Measurements from ENCODE around the gene OSER1.

The OSER1 gene

GRCh38 chr20:44223721-44224120 lies 13.2 kb upstream of the OSER1 start:
- no peak for DNase-seq

GRCh38 chr20:44222633-44223368 lies 12.2 kb upstream of the OSER1 start:
- no peak for DNase-seq

- DNase-seq = no peak
Measured at GRCh38 chr20:44222027-44222426, 11.5 kb upstream of the OSER1 start.

- no peak for DNase-seq
Measured at GRCh38 chr20:44221368-44221954, 10.9 kb upstream of the OSER1 start.

- DNase-seq = no peak
Measured at GRCh38 chr20:44219791-44220190, 9.2 kb upstream of the OSER1 start.

- DNase-seq = no peak
Measured at GRCh38 chr20:44219170-44219730, 8.7 kb upstream of the OSER1 start.

GRCh38 chr20:44218446-44218845 lies 7.9 kb upstream of the OSER1 start:
- peak in 4 of 5 donors; percentile 20 to 51 (median 39) for DNase-seq

- peak; percentile 39 to 68 (median 63) for DNase-seq
Measured at GRCh38 chr20:44217342-44218092, 6.9 kb upstream of the OSER1 start.

- DNase-seq = peak; percentile 45 to 70 (median 65)
Measured at GRCh38 chr20:44215125-44215524, 4.6 kb upstream of the OSER1 start.

- DNase-seq = no peak
Measured at GRCh38 chr20:44212792-44213191, 2.2 kb upstream of the OSER1 start.

- DNase-seq = no peak
Measured at GRCh38 chr20:44211177-44212039, 837 bp upstream of the OSER1 start.

GRCh38 chr20:44209686-44210405 lies 725 bp downstream of the OSER1 start:
- DNase-seq = no peak

- DNase-seq = no peak
Measured at GRCh38 chr20:44208770-44209169, 1.8 kb downstream of the OSER1 start.

GRCh38 chr20:44208165-44208564 lies 2.4 kb downstream of the OSER1 start:
- no peak for DNase-seq

- DNase-seq = no peak
Measured at GRCh38 chr20:44207126-44207723, 3.3 kb downstream of the OSER1 start.

- DNase-seq = no peak
Measured at GRCh38 chr20:44206132-44206531, 4.4 kb downstream of the OSER1 start.

- no peak for DNase-seq
Measured at GRCh38 chr20:44204832-44205215, 5.7 kb downstream of the OSER1 start.

- DNase-seq = no peak
Measured at GRCh38 chr20:44204156-44204831, 6.3 kb downstream of the OSER1 start.

GRCh38 chr20:44203161-44203560 lies 7.4 kb downstream of the OSER1 start:
- DNase-seq = no peak

- no peak for DNase-seq
Measured at GRCh38 chr20:44200983-44201382, 9.6 kb downstream of the OSER1 start.

GRCh38 chr20:44200371-44200770 lies 10.2 kb downstream of the OSER1 start:
- DNase-seq = no peak
